ENCODE data around the gene SUGCT.

SUGCT gene

DNA sequence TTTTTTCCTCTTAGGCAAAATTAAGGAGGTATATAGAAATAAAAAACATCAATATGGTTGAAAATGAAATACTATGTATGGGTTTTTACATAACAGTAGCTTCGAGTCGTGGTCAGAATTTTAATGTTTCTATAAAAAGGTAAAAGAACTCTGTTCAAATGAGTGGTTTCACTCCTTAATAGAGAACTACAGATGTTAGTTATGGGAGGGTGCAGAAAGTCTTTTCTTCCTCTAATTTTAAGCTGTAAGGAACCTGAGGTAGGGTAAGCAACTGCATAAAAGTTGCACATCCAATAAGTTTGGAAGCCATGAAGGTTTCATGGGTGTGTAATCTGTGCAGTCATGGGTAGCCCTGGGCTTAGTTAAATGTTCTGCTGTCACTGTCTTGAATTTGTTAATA, 141.3 kb downstream of the SUGCT start:
- DNase-seq: no peak

DNA sequence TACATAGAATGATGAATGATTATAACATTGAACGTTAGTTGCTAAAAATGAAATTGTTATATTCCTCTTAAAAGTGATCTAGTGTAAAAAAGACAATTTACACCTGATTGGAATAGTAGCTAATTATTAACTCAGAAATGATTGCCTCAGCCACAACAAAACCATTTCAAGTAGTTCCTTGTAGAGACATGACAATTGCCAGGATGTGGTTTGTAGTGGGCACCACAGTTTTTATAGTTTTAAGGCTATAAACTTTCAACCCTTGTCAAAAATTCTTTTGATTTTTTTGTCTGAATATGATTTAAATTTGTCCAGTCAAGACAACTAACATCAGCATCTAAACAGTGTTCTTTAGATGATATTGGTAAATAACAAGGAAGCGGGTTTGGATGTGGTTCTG, 145.2 kb downstream of the SUGCT start:
- DNase-seq: no peak

DNA sequence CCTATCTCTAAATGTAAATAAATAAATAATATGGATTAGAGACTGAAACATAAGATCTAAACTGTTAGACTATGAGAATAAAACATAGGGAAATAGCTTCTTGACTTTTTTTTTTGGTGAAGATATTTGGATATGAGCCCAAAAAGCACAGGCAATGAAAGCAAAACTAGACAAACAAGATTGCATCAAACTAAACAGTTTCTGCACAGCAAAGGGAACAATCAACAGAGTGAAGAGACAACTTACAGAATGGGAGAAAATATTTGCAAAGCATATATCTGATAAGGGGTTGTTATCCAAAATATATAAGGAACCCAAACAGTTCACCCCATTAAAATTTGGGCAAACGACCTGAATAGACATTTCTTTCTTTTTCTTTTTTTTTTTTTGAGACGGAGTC, 148.1 kb downstream of the SUGCT start:
- no peak for DNase-seq

DNA sequence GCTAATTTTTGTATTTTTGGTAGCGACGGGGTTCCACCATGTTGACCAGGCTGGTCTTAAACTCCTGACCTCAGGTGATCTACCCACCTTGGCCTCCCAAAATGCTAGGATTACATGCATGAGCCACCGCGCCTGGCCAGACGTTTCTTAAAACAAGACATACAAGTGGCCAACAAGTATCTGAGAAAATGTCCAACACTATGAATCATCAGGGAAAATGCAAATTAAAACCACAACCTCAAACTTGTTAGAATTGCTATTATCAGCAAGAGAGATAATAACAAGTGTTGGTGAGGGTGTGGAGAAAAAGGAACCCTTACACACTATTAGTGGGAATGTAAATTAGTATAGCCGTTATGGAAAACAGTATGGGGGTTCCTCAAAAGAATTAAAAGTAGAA, 148.6 kb downstream of the SUGCT start:
- no peak for DNase-seq

DNA sequence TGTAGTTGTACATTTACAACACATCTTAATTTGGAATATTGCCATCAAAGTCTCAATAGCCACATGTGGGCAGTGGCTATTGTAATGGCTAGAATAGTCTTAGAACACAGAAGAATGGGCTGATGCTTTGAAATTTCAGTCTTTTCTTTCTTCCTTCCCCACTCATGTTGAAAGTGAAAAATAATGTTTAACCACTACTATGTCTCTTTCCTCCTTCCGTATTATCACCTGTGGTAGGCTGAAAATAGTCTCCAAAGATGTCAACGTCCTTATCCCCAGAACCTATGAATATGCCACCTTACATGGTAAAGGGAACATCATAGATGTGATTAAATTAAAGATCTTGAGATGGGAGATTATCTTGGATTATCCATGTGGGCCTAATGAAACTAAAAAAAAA, 154.0 kb downstream of the SUGCT start:
- no peak for DNase-seq

DNA sequence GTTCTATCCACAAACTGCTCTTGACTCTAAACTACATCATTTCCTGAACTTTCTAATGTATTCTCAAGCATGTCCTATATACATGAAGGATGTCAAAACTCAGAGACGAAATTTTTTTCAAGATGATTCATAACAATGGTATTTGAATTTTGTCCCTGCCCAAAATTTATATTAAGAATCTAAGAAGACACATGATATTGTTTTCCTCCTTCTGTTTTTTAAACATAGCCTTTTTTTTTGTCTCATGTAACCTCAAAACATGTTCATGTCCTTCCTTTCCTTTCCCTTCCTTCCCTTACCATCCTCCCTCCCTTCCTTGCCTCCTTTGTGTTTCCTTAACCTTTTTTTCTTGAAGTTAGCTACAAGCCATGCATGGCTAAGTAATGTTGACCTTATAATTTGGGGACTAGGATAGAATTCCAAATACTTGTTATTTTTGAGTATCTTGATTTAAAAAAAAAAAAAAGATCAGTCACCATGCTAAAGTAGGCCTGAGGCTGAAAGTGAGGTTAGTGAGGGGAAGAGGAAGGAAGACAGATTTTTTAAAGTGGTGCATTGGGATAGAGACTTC, 163.0 kb downstream of the SUGCT start:
- DNase-seq: no peak

DNA sequence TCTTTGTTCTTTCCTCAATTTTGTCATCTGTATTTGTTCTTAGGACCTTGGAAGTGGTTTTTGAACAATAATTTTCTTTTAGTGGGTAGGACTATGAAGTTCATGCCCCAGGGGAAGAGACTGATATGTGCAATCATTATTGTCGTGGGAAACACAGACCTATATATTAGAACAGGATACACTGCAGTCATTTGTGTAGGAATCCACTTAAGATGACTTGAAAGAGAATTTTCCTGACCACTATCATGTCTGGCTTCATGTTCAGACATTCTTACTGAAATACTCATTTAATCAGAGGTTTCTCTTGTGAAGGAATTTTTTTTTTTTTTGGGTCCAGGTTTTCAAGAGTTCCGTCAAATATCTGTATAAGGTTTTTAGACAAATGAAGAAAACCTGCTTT, 163.6 kb downstream of the SUGCT start:
- DNase-seq: no peak

DNA sequence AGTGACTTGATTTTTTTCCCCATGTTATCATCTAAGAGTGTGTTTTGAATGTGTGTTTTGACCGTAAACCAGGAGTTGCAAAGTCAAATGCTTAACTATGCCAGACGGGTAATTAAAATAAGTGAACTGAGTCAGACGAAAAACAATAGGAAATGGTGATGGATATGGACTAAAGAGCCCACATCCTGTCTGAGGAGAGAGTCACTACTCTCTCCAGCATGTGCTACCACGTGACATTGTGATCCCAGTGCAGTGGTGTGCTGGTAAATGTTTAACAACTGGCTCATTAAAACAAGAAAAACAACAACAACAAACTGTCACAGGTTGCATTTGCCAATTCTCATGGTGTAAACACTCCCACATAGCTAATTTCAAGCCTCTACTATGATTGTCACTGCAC, 164.3 kb downstream of the SUGCT start:
- DNase-seq: no peak

DNA sequence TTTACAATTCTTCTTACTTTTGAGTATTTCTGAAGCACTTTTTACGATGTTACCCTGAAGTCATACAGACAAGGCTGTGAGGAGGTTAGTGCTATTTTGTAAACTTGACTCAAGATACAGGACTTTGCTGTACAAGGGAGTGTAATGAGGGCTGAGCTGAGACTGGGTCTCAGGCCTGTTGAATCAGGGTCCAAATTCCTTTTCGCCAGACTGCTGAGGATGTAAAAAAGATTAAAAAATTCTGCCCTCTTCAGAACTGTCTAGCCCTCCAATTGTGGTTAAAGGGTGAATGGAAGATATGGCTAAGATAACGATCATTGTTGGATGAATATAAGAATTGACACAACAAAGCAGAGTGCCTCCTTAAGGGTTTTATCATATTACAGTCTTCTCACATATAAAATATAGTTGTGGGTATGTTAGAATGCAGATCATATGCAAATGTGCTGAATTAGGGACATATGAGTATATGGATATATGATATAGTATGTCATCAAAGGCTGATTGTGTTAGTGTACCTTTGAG, 165.4 kb downstream of the SUGCT start:
- no peak for DNase-seq

DNA sequence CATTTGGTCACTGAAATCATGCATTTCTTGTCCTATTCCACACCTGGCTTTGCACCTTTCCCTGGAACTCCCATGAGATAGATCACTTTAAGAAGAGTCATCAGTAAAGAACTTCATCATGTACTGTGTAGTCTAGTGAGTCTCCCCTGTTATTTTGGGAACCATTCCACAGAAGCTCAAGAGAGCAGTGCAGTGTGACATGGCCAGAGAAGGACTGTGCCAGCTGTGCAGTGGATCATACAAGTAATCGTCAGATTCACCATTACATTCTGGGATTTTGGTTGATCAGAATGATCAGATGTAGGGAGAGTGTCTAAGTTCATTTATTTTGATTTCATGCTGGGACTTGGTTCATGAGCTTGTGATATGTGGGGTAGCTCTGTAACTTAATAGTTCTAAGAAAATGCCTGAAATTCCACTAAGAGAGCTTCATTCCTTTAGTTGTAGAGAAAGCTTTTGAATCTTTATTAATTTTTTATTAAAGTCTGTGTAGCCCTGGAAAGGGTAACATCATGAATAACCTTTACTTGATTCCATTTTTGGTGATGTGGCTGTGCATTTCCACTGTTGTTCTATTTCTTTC, 166.8 kb downstream of the SUGCT start:
- no peak for DNase-seq

DNA sequence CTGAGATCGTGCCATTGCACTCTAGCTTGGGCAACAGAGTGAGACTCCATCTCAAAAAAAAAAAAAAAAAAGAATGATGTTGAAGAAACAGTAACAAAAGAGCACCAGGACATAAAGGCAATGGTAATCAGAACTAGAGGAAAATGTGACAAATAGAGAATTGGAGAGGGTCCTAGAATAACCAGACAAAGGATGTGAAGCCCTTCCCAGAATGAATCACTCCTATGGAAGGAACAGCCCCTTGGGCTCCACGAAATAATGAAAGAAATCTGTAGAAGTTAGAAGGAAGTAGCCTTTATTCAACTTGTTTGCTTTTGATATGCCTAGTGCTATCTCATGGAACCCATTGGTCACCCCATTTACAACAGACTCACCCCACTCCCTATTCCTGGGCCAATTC, 169.2 kb downstream of the SUGCT start:
- DNase-seq: no peak

DNA sequence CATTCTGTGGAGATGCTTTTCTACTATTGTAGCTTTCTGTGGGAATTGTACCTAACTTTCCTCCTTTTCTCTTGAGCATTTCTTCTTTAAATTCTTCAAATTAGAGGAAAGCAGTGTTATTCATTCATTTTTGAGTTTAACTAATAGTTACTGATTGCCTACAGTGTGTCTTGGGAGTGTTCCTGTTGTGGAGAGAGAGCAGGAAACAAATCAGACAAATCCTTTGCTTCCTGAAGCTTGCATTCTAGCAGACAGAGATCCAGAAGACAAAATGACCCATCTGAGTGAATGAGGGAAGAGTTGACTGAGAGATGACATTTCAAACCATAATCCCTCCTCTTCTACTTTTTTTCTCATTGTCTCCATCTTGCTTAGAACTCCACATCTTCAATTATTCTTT, 170.4 kb downstream of the SUGCT start:
- no peak for DNase-seq

DNA sequence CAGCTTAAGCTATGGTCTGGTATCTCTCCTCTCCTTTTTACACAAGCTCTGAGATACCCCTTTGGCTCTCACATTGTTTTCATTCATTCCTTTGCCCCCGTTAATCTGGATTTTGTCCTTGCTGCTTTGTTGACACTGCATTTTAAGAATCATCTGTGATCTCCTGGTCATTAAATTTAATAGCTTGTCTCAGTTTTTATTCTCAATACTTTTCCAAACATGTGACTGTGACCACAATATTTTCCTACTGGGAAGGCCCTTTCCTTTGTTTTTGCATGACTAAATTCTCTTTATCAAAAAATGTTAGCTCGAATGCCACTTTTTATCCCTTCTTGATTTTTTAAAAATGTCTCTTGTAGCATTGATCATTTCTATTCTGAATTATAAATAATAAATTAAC, 171.2 kb downstream of the SUGCT start:
- no peak for DNase-seq

DNA sequence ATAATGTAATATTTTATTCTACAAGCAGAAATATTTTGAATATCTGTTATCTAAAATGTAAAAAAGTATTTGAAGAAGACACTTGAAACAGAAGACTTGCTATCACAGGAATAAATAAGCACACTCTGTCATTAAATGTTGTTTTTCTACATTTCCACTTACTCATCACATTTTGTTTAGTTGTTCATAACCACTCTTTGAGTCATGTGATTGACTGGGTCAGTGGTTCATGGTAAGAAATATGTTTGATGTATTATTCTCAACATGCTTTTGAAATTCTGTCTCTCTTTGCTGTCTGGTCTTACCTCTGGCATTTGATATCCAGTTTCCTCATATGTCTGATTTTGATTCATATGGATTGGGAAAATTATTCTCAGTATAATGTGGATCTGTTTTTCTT, 171.8 kb downstream of the SUGCT start:
- DNase-seq: no peak

DNA sequence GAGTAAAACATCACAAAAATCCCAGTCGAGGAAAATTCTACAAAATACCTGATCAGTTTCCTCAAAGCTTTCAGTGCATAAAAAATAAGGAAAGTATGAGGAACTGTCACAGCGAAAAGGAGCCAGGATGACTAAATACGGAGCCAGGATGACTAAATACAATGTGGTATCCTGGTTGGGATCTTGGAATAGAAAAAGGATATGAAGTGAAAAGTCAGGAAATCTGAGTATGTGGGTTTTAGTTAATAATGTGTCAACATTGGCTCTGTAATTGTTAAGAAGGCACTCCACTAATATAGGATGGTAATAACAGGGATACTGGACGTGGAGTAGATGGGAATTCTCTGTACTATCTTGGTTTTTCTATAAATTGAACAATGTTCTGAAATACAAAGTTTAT, 175.5 kb downstream of the SUGCT start:
- no peak for DNase-seq

DNA sequence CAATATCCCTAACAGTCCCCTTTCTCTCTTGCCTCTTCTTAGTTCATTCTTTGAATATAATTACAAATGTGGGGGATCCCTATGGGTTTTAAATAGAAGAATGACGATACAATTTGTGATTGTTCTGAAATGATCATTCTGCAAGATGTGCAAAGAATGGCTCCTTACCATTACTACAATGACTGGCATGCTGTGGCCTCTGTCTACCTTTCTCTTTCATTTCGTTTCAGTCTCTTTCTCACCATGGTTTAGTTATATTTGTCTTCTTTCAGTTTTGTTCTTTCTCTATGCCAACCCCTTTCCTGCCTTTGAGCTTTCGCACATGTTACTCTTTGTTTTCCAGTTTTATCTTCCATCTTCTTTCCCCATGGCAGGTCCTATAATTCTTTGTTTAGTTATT, 176.5 kb downstream of the SUGCT start:
- DNase-seq: peak; percentile 5

DNA sequence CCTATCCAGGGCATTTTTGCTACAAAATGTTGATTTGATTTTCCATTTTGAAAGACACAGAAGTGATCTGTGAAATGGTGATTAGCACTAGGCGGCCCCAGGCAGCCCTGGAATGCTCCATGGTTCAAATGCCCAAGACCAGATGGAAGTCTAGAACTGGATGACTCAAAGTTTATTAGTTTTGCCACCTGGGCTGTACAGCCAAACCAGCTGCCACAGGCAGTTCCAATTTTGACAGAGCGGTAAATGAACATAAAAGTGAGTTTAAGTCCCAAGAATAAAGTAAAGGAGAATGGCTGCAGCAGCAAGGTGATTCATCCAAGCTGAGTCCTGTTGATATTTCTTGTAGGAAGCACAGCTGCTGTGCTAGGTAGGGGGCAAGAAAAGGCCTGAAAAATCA, 180.5 kb downstream of the SUGCT start:
- DNase-seq: no peak

DNA sequence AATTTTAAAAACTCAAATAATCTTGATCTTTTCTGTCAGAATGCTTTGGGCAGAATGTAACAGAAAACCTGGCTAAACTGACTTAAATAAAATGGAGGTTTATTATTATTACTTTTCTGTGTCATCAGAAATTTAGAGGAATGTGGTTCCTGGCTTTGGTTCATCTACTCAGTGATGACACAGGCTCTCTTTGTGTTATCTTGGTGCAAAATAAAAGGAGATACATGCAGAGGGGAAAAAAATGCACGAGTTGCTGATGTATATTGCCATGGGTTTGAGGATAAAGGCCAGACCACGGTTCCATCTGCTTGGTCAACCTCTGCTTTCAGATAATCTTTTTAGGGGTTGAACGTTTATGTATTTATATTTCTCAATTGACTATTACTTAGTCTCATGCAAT, 181.4 kb downstream of the SUGCT start:
- DNase-seq: no peak

DNA sequence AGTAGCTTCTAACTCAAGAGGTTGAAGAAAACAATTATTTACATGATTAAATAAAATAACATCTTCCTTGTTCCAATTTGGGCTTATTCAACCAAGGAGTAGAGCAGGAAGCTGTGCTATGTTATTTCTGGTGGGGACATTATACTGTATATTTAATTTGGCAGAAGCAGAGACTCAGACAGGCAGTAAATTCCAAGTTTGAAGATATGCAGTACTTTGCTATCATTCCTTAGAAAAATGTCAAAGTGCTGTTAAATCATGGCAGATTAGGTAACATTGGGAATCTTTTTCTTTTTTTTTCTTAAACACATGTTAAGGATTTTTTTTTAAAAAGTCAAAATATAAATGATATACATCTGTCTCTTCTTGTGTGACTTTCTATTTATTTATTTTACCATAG, 190.1 kb downstream of the SUGCT start:
- DNase-seq: no peak

DNA sequence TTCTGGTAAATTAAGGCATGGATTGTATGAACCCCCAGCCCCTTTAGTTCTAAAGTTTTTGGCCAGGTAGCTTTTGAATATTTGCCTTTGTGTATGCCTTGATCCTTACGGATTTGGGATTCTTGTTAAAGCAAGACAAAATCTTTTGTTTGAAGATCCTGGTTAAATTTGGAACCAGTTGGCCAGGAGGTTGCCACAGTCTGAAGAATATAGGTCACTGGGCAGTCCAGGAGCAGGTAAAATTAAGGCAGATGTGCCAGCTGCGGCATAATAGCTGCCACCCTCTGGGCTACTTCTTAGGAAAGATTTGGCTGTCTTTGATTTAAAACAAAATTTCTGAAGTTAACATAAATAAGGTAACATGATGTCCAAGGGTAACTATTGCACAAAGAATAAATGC, 192.3 kb downstream of the SUGCT start:
- DNase-seq: no peak

DNA sequence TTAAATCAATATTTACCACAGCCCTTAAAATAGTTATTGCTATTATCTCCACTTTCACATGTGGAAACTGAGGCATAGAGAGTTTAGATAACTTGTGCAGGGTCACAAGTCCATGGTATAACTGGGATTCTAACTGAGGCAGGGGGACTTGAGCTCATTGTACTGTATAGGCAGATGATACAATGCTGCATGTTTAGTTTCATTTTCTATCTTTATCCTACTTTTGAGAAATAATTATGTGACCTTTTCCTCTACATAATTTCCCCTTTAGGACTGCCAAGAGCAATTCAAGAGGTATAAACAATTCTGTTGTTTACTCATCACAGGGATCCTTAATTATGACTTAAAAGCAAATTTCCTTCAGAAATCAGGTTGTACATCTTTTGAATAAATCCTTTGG, 193.1 kb downstream of the SUGCT start:
- DNase-seq: peak; percentile 29

DNA sequence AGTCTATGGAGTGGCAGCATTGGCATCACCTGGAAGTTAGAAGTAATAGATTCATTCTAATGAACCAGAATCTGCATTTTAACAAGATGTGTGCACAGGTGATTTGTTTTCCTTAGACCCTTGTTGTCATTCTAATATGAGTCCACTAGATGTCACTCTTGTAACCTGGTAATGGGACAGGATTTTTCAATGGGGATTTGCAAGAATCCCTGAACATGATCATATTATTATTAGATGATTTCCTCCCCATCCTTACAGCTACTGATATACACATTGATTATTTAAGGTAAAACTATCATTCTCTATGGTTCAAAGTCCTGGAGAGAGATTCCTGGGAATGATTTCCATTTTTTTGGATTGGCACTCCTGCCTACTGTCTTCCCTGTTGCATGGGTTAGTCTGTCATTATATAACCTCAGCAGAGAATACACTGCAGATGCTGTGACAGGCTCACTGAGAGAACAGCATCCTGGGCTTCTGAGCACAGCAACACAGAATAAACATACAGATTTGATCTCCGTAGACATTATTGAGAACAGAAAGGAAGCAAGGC, 194.9 kb downstream of the SUGCT start:
- peak; percentile 61 for DNase-seq

DNA sequence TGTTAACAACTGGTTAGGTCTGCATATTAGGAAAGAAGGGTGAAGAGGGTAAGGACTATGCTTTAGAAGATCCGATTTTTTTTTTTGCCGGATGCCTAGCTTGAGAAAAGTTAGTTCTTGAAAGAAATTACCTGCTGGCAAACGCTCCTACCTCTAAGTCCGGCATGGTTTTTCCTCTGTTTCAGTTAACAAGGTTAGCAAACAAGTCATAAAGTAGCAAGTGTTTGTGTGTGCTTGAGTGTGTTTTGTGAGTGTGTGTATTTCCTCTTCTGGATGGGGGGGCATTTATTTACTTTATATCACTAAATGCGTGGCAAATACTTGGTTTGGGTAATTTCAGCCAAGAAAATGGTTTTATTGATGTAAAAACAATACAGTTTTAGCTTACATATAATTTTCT, 195.6 kb downstream of the SUGCT start:
- no peak for DNase-seq

DNA sequence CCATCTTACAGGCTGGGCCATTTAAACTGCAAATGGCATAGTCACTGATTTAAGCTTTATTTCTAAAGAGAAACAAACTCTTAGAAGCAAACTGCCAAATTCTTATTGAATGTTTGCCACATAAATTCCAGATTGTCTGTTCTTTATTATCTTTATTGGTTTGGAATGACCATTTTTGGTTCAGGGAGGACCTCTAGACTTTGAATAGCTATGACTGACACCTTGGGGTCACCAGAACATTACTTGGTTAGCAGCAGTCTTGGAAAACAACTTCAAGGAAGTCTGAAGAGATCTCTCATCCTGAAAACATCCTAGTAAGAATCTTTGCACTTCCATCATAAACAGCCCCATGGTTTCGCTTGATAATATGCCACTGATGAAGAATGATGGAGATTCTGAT, 197.1 kb downstream of the SUGCT start:
- no peak for DNase-seq

DNA sequence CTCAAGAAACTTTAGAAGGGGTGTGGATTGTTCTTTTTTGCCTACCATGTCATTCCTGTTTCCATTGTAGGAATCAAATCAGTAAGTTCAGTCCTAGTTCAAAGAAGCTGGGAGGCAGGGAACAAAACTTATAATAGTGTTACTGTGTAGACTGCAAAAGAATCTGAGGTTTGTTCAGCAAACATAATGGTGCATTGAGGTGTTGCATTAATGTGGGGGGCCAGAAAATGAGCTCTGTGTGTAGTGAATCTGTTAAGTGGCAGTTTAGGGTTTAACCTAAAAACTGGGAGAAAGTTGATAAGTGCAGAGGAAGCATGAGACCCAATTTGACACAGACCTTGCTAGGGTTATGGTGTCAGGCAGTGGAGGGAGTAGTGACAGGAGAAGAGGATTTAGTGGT, 197.7 kb downstream of the SUGCT start:
- DNase-seq: no peak

All from suppressor macrophage treated with lipopolysaccharide for 4 hours (primary cell).